NCI-H1092 (cell line): ENCODE data around the gene PLCH1.
"Not testable (repeated sequence)": the region's sequence is repeated elsewhere in the genome, so short reads cannot be mapped to it uniquely, and the experiment has no call there.

Experiments
- DNase-seq: peaks from one replicate; lab custom pipeline; 2025; lab: John Stamatoyannopoulos, UW

Gene PLCH1

GRCh38 chr3:155646128-155646527, 98.7 kb downstream of the PLCH1 start:
- no peak for DNase-seq

- DNase-seq, result no peak
Measured at GRCh38 chr3:155643581-155644165, 101.2 kb downstream of the PLCH1 start.

DNA sequence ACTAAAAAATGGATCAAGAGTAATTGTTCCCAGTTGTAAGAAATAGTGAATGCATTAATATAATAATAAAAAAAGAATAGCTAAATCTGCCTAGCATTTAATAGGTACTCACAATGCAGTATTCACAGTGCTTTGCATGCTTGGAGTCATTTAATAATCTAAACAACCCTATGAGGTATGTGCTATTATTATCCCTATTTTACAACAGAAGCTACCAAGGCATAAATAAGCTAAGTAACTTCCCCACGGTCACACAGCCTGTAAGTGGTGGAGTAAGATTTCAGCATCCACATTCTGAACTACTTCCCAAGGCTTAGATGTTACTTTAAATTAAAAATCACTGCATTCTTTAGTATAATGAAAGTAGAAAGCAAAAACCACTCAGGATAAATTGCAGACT, 102.9 kb downstream of the PLCH1 start:
- DNase-seq, result no peak

GRCh38 chr3:155640098-155640497, 104.8 kb downstream of the PLCH1 start:
- no peak for DNase-seq

DNA sequence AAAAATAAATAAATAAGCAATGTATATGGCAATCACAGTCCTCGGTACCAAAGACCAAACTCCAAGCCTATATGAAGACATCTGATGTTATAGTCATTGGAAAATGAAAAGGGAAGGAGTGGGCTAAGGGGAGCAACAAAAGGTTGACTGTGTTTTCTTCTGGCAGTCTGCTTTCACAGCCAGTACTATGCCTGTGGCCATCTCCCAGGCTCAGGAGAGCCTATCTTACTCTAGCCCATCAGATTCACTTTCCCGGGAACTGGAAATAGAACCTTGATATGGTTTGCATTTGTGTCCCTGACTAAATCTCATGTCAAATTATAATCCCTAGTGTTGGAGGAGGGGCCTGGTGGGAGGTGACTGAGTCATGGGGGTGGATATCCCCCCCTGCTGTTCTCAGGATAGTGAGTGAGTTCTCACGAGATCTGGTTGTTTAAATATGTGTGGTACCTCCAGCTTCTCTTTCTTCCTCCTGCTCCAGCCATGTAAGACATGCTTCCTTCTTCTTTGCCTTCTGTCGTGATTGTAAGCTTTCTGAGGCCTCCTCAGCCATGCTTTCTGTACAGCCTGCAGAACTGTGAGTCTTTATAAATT, 105.3 kb downstream of the PLCH1 start:
- DNase-seq, result no peak

GRCh38 chr3:155638461-155638860, 106.4 kb downstream of the PLCH1 start:
- not testable (repeated sequence) for DNase-seq

GRCh38 chr3:155637567-155637966, 107.3 kb downstream of the PLCH1 start:
- DNase-seq, result no peak

GRCh38 chr3:155635056-155635455, 109.8 kb downstream of the PLCH1 start:
- DNase-seq, result no peak

GRCh38 chr3:155634121-155634719, 110.7 kb downstream of the PLCH1 start:
- DNase-seq, result no peak

- DNase-seq, result no peak
Measured at GRCh38 chr3:155631323-155632019, 113.4 kb downstream of the PLCH1 start.

GRCh38 chr3:155629556-155629955, 115.3 kb downstream of the PLCH1 start:
- DNase-seq, result no peak

DNA sequence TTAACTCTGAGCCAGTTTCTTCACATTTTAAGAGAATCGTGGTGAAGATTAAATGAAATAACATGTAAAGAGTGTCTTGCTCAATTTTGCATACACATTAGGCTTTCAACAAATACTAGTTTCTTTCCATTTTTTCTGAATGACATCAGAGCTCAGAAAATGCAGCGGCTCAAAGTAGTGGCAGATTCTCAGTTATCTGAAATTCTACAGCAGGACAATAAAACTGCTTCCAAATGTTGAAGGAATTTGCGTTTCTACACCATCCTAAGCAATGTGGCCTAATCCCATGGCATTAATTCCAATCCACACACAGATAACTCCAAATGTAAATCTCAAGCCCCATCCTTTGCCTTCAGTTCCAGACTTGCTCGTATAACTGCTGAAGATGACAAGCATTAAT, 115.8 kb downstream of the PLCH1 start:
- DNase-seq, result no peak

DNA sequence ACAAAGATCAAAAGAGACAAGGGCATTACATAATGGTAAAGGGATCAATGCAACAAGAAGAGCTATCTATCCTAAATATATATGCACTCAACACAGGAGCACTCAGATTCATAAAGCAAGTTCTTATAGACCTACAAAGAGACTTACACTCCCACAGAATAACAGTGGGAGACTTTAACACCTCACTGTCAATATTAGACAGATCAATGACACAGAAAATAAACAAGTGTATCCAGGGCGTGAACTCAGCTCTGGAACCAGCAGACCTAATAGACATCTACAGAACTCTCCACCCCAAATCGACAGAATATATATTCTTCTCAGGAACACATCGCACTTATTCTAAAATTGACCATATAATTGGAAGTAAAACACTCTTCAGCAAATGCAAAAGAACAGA, 122.2 kb downstream of the PLCH1 start:
- DNase-seq, result not testable (repeated sequence)

GRCh38 chr3:155620552-155620951, 124.3 kb downstream of the PLCH1 start:
- not testable (repeated sequence) for DNase-seq

GRCh38 chr3:155619118-155619915, 125.6 kb downstream of the PLCH1 start:
- no peak for DNase-seq

DNA sequence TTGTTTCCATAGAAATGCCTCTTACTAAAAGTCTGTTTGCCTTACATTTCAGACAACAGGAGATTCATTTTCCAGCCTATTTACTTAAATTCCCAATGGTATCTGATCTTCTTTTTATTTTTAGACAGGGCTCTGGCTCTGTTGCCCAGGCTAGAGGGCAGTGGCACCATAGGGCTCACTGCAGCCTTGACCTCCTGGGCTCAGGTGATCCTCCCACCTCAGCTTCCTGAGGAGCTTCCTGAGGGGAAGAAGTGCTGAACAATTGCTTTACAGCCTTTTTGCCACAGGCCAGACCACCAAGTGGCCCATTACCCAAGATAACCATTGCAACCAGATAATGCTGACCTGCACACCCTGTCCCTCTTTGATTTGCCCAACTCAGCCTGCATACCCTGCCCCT, 126.3 kb downstream of the PLCH1 start:
- no peak for DNase-seq

DNA sequence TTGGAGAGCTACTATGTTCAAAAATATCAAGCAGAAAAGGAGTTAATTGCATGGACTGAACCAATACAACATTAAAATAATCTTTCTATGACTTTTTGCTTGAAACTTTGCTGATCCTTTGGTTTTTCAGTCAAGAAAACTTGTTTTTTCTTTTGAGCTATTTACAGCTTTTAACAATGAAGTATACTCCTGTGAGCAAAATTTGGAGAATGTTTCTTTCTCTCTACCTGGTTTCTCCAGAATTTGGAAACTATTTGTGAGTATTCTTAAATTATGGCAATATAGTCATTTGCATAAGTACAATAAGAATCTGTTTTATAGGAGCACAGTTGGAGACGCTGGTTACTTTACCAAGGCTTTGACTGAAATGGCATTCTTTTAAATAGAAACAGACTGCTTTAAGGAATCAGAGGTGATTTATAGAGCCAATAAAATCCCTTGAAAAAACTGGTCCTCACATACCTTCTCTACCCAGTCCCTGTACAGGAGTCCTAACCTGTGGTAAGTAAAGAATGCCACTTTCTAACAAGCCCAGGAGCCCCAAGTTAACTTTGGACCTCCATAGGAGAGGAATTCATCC, 127.4 kb downstream of the PLCH1 start:
- no peak for DNase-seq

DNA sequence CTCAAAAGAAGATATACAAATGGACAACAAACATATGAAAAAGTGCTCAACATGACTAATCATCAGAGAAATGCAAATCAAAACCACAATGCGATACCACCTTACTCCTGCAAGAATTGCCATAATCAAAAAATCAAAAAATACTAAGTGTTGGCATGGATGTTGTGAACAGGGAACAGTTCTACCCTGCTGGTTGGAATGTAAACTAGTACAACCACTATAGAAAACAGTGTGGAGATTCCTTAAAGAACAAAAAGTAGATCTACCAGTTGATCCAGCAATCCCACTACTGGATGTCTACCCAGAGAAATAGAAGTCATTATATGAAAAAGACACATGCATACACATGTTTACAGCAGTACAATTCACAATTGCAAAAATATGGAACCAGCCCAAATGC, 129.7 kb downstream of the PLCH1 start:
- DNase-seq, result not testable (repeated sequence)

DNA sequence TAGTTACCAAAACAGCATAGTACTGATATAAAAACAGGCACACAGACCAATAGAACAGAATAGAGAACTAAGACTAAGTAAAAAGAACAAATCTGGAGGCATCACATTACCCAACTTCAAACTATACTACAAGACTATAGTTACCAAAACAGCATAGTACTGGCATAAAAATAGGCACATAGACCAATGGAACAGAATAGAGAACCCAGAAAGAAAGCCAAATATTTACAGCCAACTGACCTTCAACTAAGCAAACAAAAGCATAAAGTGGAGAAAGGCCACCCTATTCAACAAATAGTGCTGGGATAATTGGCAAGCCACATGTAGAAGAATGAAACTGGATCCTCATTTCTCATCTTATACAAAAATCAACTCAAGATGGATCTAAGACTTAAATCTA, 130.5 kb downstream of the PLCH1 start:
- DNase-seq, result not testable (repeated sequence)

DNA sequence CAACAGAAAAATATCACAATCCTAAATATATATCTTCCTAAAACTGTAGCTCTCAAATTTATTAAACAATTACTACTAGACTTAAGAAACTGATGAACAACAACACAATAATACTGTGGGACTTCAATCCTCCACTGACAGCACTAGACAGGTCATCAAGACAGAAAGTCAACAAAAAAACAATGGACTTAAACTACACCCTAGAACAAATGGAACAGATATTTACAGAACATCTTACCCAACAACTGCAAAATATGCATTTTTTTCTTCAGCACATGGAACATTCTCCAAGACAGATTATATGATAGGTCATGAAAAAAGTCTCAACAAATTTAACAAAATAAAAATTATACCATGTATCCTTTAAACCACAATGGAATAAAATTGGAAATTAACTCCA, 133.4 kb downstream of the PLCH1 start:
- no peak for DNase-seq

GRCh38 chr3:155609586-155609985, 135.3 kb downstream of the PLCH1 start:
- DNase-seq, result no peak
